Skin epidermis (tissue), 12 donors: ENCODE measurements around the gene MANSC4.
"Not testable (repeated sequence)": the region's sequence is repeated elsewhere in the genome, so short reads cannot be mapped to it uniquely, and the experiment has no call there.

Experiments
- H3K27ac ChIP-seq, 21 experiments: fragments of 200-600 bp; sonication (generic) in 11 of 21; one replicate each; pipeline ENCODE4 v1.5.0; 2020; ENCODE audit warnings: mild to moderate bottlenecking in 3 of 21, inconsistent platforms in 2 of 21, moderate library complexity in 2 of 21
- H3K4me3 ChIP-seq, 7 experiments: fragments of 200-600 bp; sonication (generic) in 2 of 7; one replicate each; pipeline ENCODE4 v1.5.0; 2020; ENCODE audit warnings: inconsistent platforms in 2 of 7, mild to moderate bottlenecking in 2 of 7, moderate library complexity in 1 of 7

MANSC4 gene

GRCh38 chr12:27766587-27766986 is 13.4 kb downstream of the MANSC4 start:
- no peak overlapping the region for H3K27ac ChIP-seq

GRCh38 chr12:27762757-27763156 is 17.3 kb downstream of the MANSC4 start:
- no peak overlapping the region for H3K27ac ChIP-seq

More at GRCh38 chr12:27766587-27766986, 13.4 kb downstream of the MANSC4 start:
- no peak overlapping the region for H3K4me3 ChIP-seq

GRCh38 chr12:27756670-27757195 is 23.3 kb downstream of the MANSC4 start:
- no peak overlapping the region for H3K4me3 ChIP-seq
- H3K27ac ChIP-seq = no peak overlapping the region

More at GRCh38 chr12:27762757-27763156, 17.3 kb downstream of the MANSC4 start:
- H3K4me3 ChIP-seq = no peak overlapping the region

DNA sequence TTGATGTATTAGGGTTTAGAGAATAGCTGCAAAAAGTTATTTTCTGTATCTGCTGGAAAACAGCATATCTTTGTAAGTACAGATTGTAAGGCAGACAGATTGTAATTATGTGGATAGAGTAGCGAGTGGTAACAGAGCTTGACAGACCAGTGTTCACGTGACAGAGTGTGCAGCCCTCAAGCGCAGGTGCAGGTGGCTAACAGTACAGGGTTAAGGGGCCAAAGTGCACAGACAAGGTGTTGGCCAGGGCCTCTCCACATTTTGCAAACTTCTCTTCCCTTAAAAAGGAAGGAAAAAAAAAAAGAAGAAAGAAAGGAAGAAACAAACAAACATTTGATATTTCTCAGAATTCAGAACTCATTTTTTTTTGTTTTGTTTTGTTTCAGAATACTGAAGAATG is 25.2 kb downstream of the MANSC4 start:
- no peak overlapping the region for H3K4me3 ChIP-seq
- no peak overlapping the region for H3K27ac ChIP-seq

- H3K27ac ChIP-seq = peak overlapping the region in 5 of 21 experiments; percentile 2 to 30 (median 17)
- no peak overlapping the region for H3K4me3 ChIP-seq
These were observed 28.5 kb downstream of the MANSC4 start for GRCh38 chr12:27751386-27752047.

- Histone ChIP-seq H3K4me3 (no peak overlapping the region), H3K27ac (peak overlapping the region in 7 of 21 experiments; percentile 3 to 50 (median 33))
These were observed 32.8 kb downstream of the MANSC4 start for GRCh38 chr12:27747111-27747820.

DNA sequence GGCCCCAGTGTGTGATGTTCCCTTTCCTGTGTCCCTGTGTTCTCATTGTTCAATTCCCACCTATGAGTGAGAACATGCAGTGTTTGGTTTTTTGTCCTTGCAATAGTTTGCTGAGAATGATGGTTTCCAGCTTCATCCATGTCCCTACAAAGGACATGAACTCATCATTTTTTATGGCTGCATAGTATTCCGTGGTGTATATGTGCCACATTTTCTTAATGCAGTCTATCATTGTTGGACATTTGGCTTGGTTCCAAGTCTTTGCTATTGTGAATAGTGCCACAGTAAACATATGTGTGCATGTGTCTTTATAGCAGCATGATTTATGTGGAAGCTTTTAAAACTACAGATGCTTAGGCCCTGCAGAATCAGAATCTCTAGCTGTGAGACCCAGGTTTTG is 34.3 kb downstream of the MANSC4 start:
- not testable (repeated sequence) for H3K27ac ChIP-seq, H3K4me3 ChIP-seq

- H3K27ac ChIP-seq = no peak overlapping the region
These were observed 36.4 kb downstream of the MANSC4 start for GRCh38 chr12:27743601-27744000.

GRCh38 chr12:27734321-27734720 is 45.7 kb downstream of the MANSC4 start:
- not testable (repeated sequence) for H3K27ac ChIP-seq, H3K4me3 ChIP-seq

More at GRCh38 chr12:27743601-27744000, 36.4 kb downstream of the MANSC4 start:
- H3K4me3 ChIP-seq = no peak overlapping the region

DNA sequence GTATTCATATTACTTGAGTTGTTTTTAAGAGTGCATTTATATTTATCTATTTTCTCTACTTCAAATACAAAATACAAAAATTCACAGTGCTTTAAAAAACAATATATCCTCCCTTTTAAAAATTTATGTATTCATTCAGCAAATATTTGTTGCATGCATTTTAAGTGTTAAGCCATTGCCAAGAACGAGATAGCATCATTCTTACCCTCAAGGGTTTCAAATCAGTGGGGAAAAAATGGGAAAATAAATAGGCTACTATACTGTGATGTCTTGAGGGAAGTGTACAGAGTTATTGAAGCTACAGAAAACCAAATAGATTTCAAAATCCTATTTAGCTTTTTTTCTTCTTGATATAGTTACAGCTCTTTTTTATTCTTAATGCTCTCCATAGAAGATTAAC is 46.2 kb downstream of the MANSC4 start:
- H3K27ac ChIP-seq = no peak overlapping the region
- no peak overlapping the region for H3K4me3 ChIP-seq

DNA sequence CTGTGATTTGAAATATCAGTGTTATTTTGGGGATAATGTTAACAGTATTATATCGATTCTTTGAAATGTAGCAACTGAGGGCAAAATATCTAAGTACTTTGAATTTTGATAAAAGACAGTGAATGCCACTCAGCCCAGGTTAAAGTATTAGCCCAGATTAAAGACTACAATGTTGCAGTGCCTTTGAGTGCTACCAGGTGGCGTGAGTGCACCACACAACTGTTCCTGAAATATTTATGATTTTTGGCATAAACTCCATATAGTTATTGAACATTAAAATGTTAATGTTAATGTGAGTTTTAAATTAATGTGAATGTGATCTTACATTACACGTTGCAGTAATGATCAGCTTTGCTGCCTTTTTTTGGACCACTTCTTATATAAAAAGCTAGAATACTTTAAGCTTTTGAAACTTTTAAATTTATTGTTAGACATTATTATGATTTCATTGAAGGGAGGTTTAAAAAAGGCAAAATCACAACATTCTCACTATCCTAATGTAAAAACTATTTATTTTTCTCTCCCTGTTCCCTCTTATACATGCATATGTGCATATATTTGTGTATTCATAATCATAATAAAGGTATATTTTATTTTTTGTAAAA is 46.9 kb downstream of the MANSC4 start:
- Histone ChIP-seq H3K4me3 (no peak overlapping the region), H3K27ac (no peak overlapping the region)

- Histone ChIP-seq H3K4me3 (no peak overlapping the region), H3K27ac (no peak overlapping the region)
These were observed 47.8 kb downstream of the MANSC4 start for GRCh38 chr12:27732281-27732680.

DNA sequence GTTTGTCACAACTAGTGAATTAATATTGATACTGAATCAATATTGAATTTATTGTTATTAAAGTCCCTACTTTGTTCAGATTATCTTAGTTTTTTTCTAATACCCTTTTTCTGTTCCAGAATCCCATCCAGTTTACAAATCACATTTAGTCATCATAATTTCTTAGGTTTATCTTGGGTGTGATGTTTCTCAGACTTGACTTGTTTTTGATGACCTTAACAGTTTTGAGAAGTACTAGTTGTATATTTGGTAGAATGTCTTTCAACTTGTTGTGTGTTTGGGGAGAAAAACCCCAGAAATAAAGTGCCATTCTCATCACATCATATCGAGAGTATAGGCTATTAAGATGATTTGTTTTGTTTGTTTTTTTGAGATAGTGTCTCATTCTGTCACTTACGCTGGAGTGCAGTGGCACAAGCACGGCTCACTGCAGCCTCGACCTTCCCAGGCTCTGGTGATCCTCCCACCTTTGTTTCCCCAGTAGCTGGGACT is 49.9 kb downstream of the MANSC4 start:
- Histone ChIP-seq H3K4me3 (no peak overlapping the region), H3K27ac (no peak overlapping the region)

- Histone ChIP-seq H3K4me3 (no peak overlapping the region), H3K27ac (no peak overlapping the region)
These were observed 56.8 kb downstream of the MANSC4 start for GRCh38 chr12:27723212-27723611.
